ENCODE results near the gene ABCC3. TPM values are rescaled to one million over a fixed set of nuclear protein-coding genes. Genes with fewer than 3 reads are reported as not detected.

Gene ABCC3
- total and polyA plus RNA-seq, 2 of the 8 experiments (the other 6 are each of a cell fraction or from before 2014, with no cell fraction given), result 0.35 to 0.37 TPM

DNA sequence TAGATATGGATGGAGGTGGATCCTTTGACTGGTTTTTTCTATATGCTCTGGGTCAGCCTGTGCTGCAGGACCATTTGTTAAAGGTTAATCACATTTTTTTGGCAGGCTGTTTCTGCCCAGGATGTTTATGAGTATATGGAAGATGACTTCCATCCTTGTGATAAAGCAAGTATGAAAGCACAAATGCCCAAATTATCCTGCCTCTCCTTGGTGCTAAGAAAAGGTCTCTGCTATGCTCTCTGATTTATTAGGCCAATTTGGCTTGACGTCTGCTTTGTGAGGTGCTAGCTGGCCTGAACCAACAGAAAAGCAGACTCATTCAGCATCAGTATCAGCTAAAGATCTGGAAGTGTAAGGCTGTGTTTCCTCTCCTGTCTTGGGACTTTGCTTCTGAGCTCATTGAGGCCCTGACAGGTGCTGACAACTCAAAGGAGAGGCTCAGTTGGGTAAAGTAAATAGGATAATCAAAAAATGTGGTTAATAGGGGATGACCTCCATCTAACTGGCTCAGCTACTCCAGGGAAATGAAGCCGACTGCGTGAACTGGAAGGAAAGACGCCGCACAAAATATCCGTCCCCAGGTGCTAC, 57.9 kb downstream of the ABCC3 start:
- no peaks in the 10 kb centered on the region for H3K79me2 ChIP-seq (ENCODE audit: control insufficient read depth in 1 of 2, insufficient read depth in 2 of 2, low read length in 2 of 2)
- H4K20me1 ChIP-seq (replicated peaks in 1 of 2; ENCODE audit: control insufficient read depth in 1 of 2, insufficient read depth in 2 of 2, low read length in 2 of 2), result no peaks in the 10 kb centered on the region
- H3K56ac ChIP-seq (replicated peaks; ENCODE audit: insufficient read length, low read depth, low read length), result no peak overlapping the region
- no peak overlapping the region for H3K4ac ChIP-seq (replicated peaks; ENCODE audit: insufficient read length, low read depth, low read length)
- no peak overlapping the region for H2BK5ac ChIP-seq (ENCODE audit: low read depth, low read length)
- no peak overlapping the region for H2AFZ ChIP-seq (ENCODE audit: low read length)
- TF ChIP-seq, protein P1, sequence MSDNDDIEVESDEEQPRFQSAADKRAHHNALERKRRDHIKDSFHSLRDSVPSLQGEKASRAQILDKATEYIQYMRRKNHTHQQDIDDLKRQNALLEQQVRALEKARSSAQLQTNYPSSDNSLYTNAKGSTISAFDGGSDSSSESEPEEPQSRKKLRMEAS (IDR thresholded peaks at IDR 0.05), result no peak
- no peaks in the 10 kb centered on the region for H3K9me3 ChIP-seq (ENCODE audit: insufficient read depth in 2 of 2, low read depth in 1 of 2, low read length in 1 of 2)
- no peak overlapping the region for H3K18ac ChIP-seq (ENCODE audit: extremely low read depth, low read length)
- H3K27ac ChIP-seq (ENCODE audit: low read depth, low read length), result no peak overlapping the region
- no peaks in the 10 kb centered on the region for H3K23me2 ChIP-seq (ENCODE audit: low read depth, low read length)
- no peak overlapping the region for H2AK5ac ChIP-seq (ENCODE audit: low read depth, low read length)
- H3K79me1 ChIP-seq (ENCODE audit: low read depth, low read length), result no peaks in the 10 kb centered on the region
- FAIRE-seq (no peak), DNase-seq (ENCODE audit: low read depth in 1 of 2, low spot score in 2 of 2) (no peak)
- no peak overlapping the region for H3K9ac ChIP-seq (replicated peaks in 1 of 4; ENCODE audit: extremely low read depth in 1 of 4, low read depth in 3 of 4, low read length in 3 of 4)
- no peak overlapping the region for H4K8ac ChIP-seq (ENCODE audit: extremely low read depth, insufficient read depth, low read length)
- H2BK15ac ChIP-seq (ENCODE audit: low read length), result no peak overlapping the region
- H4K91ac ChIP-seq (replicated peaks; ENCODE audit: insufficient read length, low read length), result no peak overlapping the region
- CTCF ChIA-PET (ENCODE audit: partially characterized antibody), result interaction anchor here (0.6 to 20.2 kb wide), 10 partner anchors 11 to 211 kb away, joined by 3 to 391 read pairs (median 4); partner anchors contain the start of gene SPATA20
- H3K4me3 ChIP-seq (ENCODE audit: extremely low read depth in 1 of 4, insufficient read depth in 2 of 4, low read depth in 3 of 4, low read length in 4 of 4), result no peak overlapping the region
- H4K5ac ChIP-seq (ENCODE audit: insufficient read length, low read depth, low read length), result no peak overlapping the region
- no peaks in the 10 kb centered on the region for H3K27me3 ChIP-seq (replicated peaks in 1 of 4; ENCODE audit: control insufficient read depth in 3 of 4, extremely low read depth in 1 of 4, insufficient read depth in 3 of 4, low read length in 3 of 4)
- no peak overlapping the region for H2BK120ac ChIP-seq (replicated peaks; ENCODE audit: low read depth, low read length)
- H3K4me2 ChIP-seq (ENCODE audit: insufficient read depth in 1 of 2, low read depth in 2 of 2, low read length in 2 of 2), result no peak overlapping the region
- no peak overlapping the region for H2BK12ac ChIP-seq (ENCODE audit: low read depth, low read length)
- peaks cover 1 to 17% (median 8%) of the 10 kb centered on the region in 4 experiments; a peak in 6 of 7 replicates for H3K4me1 ChIP-seq (replicated peaks in 1 of 4; ENCODE audit: control insufficient read depth in 3 of 4, insufficient read depth in 4 of 4, low read length in 3 of 4)
- H3K36me3 ChIP-seq (ENCODE audit: control insufficient read depth in 2 of 4, insufficient read depth in 4 of 4, low read length in 3 of 4), result peaks cover 15 to 42% (median 29%) of the 10 kb centered on the region in 4 experiments
- WGBS, 2 experiments (ENCODE audit: extremely low coverage in 1 of 2, insufficient coverage in 1 of 2, insufficient read length in 1 of 2, insufficient replicate concordance in 2 of 2, low coverage in 1 of 2, low lambda C conversion rate in 2 of 2, missing lambda C conversion rate in 1 of 2), result 89% methylated on average over 6 of the region's 6 CpGs; no CpG with 5 or more reads in 1 of the 2 experiments
- H3K23ac ChIP-seq (ENCODE audit: insufficient read length), result no peak overlapping the region
- POLR2A ChIA-PET (ENCODE audit: partially characterized antibody), result interaction anchor here (1.9 to 2.2 kb wide), 2 partner anchors 20 to 27 kb away, joined by 4 to 5 read pairs; partner anchors contain the start of gene LUC7L3
- H3K14ac ChIP-seq (ENCODE audit: insufficient read length), result no peak overlapping the region
- no peak overlapping the region for H2BK20ac ChIP-seq (ENCODE audit: low read length)

Data from H1 (cell line).